HuH-7 (cell line): ENCODE results near the gene CDH22.
A peak's percentile ranks its signal among the peaks of the same experiment; 100 is the strongest.

Experiments
- DNase-seq: peaks from one replicate; pipeline ENCODE4 v3.0.0; 2011; ENCODE audit warnings: low spot score

The CDH22 gene

DNA sequence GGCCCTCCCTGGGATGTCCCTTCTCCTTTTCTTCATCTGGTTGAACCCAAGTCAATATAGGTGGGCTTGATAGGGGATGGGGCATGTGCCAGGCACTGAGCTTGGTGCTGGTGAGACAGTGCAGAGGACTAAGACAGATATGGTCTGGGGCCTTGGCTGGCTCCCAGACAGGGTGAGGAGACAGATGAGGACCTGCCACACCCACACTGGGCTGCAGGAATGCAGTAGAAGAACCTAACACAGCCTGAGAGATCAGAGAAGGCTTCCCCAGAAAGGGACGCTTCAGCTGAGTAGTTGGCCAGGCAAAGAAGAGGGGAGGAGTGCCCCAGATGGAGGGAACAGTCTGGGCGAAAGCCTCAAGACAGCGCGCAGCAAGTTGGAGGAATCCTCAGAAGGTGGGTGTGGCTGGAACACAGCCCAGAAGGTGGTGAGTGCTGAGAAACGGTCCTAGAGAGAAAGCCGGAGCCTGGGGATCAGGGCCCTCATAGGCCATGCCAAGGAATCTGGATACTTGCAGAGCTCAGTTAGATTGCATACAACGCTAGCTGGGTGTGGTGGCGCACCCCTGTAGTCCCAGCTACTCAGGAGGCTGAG, 163.8 kb downstream of the CDH22 start:
- DNase-seq, result no peak

DNA sequence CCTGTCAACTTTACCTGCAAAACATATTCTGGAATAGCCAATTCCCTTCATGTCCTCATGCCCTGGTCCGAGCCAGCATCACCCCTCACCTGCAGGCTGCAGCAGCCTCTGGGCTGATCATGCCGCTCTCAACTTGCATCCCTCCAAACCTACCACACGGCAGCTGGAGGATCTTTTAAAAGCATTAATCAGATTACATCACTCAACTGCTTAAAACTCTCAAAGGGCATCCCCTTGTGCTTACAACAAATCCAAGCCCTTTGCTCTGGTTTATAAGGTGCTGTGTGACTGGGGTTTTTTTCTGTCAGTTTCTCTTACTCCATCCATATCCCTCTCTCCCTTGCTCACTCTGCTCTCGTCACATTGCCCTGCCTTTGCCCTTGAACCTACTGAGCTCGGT, 166.2 kb downstream of the CDH22 start:
- DNase-seq, result no peak

DNA sequence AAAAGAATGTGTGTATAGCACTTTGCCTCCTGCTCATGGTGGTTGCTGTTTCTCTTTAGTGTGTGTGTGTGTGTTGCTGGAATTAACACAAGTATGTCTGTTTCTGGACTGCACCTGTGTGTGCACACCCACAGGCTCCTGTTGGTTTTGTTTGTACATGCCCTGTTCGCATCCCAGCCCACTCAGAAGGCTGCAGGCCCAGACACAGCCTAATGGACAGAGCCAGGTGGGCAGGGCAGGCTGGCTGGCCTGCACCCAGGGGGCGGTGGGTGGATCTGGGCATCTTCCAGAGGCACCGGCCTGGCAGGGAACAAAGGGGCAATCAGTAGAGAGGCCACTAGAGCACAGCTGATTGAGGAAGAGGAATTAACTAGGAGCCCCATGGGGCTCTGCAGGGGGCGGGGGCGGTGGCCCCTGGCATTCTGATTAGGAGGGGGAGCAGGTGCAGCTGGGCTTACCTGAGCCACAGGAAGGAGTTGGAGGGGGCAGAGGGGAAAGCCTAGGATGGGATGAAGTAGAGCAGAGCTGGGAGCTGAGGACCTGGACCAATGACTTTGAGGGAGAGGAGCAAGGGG, 168.3 kb downstream of the CDH22 start:
- no peak for DNase-seq

DNA sequence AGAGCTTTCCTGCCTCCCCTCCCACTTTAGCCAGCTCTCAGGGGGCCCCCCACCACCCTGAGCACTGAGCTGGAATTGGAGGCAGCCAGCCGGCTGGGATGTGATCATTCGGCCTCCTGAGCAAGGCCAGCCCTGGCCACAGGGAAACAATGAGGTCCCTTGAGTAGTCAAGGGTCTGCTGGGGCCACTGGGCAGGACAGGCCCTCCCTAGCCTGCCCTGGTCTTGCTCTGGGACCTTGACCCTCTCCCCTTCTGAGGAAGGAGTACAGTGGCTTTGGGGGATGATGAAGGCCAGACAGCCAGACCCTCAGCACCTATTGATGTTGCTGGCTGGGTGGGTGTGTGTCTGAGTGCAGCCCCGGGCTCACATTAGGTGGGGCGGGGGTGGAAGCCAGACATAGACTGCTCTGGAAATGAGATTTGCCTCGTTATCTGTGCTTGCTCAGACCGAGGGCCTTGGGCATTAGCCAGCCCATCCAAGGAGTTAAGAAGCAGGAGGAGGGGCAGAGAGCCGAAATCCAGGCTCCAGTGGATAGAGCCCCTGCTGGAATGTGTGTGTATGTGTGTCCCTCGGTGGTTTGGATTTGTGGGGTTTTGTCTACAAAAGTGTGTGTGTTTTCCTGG, 168.9 kb downstream of the CDH22 start:
- DNase-seq, result no peak

DNA sequence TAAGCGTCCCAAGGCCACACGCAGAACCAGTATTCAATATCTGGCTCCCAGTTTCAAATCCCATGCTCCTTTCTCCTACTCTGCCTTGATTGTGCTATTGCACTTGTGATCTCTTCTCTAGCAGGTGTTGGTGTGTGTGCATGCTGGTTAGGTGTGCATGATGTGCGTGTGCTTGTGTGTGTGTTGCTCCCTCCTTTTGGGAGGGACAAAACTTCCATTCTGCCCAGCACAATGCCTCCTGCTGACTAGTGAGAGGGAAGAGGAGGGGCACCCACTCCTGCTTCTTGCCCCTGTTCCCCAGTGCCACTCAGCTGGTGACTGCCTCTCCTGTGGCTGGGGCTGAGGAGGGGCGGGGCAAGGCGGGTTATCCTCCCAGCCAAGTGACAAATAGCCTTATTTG, 170.5 kb downstream of the CDH22 start:
- no peak for DNase-seq

DNA sequence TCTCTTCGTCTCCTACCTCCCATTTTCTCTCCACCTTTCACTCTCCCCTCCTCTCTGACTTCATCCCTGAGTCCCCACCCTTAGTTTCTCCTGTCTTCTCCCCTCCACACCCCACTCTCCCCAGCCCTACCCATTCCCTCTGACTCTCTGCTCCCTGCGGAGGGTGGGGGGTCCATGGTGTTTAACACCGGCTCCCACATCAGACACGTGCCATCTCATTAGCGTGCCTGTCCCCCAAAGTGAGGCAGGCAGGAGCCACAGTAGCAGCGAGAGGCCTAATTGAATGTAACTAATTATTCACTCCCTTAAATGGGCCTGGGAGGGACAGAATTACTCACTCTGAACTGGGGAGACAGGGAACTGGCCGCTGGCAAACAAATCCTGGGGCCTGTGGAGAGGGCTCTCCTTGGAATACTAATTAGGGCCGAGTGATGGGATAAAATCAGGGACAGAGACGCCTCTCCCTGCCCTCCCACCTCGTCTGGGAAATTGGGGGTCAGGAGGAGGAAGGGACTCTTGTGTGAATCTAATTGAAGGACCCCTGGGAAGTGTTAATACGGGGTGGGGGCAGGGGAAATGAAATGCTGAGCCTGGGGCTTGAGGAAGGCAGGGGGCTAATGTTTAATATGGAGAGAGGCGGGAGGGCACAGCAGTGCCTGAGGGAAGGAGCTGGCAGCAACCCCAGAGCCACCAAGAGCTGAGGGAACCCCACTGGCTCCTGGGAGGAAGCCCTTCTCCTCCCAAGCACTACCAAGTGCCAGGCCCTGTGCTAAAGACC, 172.3 kb downstream of the CDH22 start:
- no peak for DNase-seq

DNA sequence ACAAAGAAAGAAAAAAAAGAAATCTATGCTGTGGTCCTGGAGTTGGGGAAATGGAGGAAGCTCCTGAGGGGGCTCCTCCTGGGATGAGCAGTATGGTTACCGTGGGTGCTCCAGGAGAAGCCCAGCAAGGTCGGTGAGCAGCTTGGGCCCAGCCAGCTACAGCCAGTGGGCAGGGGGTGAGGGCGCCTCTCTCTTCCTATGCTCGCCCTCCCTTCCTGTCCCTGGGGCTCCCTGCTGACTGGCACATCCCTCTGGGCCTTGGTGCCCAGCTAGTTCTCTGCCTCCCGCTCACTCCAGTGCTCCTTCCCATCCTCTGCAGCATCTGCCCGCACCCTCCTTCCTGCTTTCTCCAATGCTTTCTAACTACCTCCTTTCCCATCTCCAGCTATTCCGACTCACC, 173.6 kb downstream of the CDH22 start:
- DNase-seq, result no peak

DNA sequence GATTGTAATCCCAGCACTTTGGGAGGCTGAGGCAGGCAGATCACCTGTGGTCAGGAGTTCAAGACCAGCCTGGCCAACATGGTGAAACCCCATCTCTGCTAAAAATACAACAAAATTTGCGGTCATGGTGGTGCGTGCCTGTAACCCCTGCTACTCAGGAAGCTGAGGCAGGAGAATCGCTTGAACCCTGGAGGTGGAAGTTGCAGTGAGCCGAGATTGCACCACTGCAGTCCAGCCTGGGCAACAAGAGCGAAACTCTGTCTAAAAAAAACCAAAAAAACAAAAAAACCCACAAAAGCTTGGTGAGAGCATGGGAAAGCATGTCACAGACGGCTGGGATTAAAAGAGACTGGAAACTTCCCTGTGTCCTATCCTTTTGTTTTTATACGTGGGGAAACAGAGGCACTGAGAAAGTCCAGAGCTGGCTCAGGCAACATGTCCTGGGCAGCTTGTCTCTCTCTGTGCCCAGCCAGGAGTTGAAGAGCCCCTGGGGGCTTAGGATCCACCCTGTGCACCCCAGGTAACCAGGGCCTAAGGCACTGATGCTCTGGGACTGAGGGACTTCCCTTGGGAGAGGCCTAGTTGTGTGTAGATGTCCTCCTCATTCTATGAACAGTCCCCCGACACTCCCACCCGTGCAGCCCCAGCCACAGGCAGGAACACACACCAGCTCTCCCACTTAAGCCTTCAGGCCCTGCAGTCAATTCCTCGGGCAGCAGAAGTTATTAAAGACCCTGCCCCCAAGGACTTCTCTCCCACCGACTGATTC, 174.2 kb downstream of the CDH22 start:
- DNase-seq, result no peak

DNA sequence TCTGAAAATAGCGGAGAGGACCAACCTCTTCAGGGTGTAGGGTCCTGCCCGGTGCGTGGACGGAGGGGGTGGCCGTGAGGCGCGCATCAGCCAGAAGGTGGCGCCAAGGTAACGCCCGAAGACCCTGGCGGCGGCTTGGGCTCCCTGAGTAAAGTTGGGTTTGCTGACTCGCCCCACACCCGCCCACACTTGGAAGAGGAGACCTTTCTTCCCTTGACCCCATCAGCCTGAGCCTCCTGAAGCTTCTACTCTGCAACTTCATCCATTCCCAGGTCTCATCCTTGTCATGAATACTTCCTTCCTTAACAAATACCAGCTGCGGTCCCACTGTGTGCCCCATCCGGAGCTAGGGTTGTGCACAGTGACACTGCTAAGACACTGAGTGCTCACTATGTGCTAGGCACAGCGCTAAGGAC, 175.6 kb downstream of the CDH22 start:
- DNase-seq, result peak; percentile 86

DNA sequence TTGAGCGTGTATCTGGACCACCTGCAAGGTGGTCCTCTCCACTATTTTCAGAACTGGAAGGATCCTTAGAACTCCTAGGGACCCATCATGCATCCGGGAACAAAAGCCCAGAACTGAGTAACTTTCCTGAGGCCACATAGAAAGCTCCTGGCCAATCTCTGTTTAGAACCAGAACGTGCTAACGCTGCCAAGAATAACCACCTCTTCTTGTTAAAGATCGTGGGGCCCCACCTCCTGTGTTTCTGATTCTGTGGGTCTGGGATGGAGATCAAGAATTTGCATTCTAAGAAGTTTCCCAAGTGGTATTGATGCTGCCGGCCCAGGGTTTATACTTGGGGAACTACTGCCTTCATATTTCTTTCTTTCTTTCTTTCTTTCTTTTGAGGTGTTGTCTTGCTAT, 176.9 kb downstream of the CDH22 start:
- DNase-seq, result no peak

DNA sequence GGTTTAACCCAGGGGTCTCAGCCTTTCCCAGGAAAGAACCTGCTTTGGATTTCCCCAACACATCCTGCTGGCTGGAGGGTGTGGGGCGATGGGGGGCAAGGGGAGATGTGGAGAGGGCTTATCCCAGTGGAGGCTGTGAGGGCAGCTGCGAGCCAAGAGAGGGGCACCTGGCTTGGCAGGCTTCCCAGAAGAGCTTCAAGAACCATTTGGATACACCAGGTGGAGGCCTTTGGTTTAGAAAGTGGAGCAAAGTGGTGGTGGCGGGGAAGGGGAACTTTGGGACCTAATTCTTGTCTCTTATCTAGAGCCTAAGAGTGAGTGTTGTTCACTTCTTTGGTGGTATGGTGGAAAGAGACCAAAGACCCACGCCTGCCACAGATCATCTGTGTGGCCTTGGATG, 177.8 kb downstream of the CDH22 start:
- no peak for DNase-seq

DNA sequence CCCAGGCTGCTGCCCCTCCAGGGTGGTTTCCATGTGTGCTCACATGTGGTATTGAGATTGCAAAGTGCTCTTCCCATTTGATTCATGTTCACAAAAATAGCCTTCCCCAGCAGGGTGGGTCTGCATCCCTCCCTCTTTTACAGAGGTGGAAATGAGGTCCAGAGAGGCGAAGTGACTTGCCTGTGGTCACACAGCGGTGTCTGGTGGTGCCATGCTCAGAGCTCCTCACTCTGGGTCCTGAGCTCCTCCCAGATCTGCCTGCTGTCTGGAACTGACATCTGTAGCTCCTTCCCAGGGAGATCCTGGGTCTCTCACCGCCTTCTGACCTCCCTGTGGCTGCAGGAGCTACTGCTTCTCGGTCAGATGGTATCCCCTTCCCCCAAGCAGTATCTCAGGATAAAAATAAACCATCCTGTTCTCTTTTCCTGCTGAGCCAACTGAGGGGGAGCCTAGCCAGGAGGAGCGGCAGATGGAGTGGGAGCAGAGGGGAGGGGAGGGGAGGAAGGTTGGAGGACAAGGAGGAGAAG, 178.3 kb downstream of the CDH22 start:
- no peak for DNase-seq

DNA sequence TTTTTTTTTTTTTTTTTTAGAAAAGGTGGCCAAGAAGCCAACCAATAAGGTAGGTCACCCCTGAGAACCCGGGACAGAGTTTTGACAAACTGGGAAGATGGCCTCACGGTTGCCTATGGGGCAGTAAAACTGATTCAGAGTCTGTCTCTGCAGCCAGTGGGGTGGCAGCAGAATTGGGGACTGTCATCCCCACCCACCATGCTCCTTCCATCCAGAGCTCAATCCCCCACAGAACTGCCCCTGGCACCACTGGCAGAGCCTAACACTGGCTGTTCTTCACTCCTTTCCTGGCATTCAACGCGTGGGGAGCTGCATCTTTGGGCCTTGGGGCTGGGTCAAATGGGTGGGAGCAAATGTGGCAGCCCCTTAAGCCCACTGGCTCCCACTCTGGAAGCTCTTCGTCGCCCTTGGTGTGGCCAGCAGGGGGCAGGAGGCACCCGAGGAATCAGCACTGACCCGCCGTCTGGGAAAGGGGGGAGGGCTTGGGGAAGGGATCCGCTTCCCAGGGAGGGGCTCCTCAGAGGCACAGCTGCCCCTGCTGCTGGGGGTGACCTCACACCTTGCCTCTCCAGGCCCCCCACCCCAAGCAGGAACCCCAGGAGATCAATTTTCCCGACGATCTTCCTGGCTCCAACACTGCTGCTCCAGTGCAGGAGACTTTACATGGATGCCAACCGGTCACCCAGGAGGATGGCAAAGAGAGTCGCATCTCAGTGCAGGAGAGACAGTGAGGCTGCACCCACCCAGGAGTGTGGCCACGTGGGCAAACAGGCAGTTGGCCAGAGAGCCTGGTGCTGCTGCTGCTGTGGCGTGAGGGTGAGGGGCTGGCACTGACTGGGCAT, 179.8 kb downstream of the CDH22 start:
- DNase-seq, result peak; percentile 69

DNA sequence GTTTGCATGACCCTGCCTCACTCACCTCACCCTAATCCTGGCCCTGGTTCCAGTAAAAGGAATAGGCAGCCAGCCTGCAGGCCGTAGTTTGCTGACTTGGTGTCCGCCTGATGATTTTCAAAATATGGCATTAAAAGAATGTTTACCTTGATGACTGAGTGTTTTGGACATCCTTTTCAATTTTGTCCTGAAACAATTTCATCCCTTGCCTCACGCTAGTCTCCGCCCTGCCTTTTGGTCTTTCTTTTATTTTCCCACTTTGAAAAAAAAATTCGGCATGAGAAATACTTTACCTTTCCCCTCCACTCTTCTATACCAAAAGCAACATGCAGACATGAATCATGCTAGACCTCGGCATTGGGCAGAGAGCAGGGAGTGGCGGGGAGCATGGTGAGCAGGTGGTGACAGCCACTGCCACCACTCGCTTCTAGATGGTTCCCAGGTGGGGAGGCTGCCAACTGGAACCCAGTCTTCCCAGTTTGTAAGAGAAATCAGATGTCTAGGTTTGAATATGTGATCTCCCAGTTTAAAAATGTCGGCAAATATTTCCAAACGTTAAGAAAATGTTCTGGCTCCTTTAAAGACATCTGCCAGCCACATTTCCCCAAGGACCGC, 180.8 kb downstream of the CDH22 start:
- DNase-seq, result no peak

DNA sequence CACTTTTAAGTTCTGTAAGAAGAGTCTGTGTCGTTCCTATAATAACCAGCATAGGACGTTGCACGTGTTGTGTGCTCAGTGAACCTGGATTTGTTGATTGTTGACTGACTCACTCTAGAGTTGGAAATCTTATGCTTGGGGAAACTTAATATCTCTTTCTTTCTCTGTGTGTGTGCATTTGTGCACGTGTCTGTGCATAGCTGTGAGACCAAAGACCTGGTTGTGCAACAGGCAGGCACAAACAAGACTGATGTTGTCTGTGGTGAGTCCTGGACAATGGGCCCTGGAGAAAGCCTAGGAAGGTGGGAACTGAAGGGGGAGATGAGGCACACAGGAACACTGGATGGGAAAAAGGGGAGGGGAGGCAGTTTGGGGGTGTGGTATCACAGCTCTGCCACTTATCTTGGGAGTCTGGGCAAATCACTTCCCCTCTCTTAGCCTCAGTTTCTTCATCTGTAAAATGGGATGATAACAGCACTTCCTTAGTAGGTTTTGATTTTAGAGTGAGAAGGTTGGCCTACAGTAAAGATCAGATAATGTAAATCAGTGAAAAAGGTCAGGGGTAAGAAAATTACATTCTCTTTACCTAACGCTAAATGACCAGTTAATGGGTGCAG, 181.8 kb downstream of the CDH22 start:
- DNase-seq, result no peak
